ENCODE data around the gene GDF7. TPM values are rescaled to one million over a fixed set of nuclear protein-coding genes. Genes with fewer than 3 reads are reported as not detected.

Gene GDF7
- total and polyA plus RNA-seq, 2 of the 8 experiments (the other 6 are each of a cell fraction or from before 2014, with no cell fraction given): 0.04 to 0.06 TPM

GRCh38 chr2:20664071-20664390, 2.9 kb upstream of the GDF7 start:
- no peak overlapping the region for H3K9ac ChIP-seq (replicated peaks in 1 of 4; ENCODE audit: extremely low read depth in 1 of 4, low read depth in 3 of 4, low read length in 3 of 4)
- no peak overlapping the region for H3K18ac ChIP-seq (ENCODE audit: extremely low read depth, low read length)
- no peak for DNase-seq (ENCODE audit: low read depth in 1 of 2, low spot score in 2 of 2)
- ChIA-PET POLR2A (ENCODE audit: partially characterized antibody) (interaction anchor here (1.3 to 1.6 kb wide), 2 partner anchors 10 to 12 kb away, joined by 4 read pairs; no protein-coding TSS in a partner anchor), CTCF (ENCODE audit: partially characterized antibody) (interaction anchor here (0.7 to 8.9 kb wide), 7 partner anchors 9 to 302 kb away, joined by 3 to 266 read pairs (median 7); partner anchors contain the start of gene HS1BP3)
- H4K20me1 ChIP-seq (replicated peaks in 1 of 2; ENCODE audit: control insufficient read depth in 1 of 2, insufficient read depth in 2 of 2, low read length in 2 of 2): peaks cover 2 to 15% of the 10 kb centered on the region in 2 experiments
- H2BK12ac ChIP-seq (ENCODE audit: low read depth, low read length): no peak overlapping the region
- H2BK20ac ChIP-seq (ENCODE audit: low read length): no peak overlapping the region
- no peak overlapping the region for H4K8ac ChIP-seq (ENCODE audit: extremely low read depth, insufficient read depth, low read length)
- H3K4ac ChIP-seq (replicated peaks; ENCODE audit: insufficient read length, low read depth, low read length): no peak overlapping the region
- no peak overlapping the region for H2AFZ ChIP-seq (ENCODE audit: low read length)
- no peaks in the 10 kb centered on the region; a peak in 1 of 8 replicates for H3K36me3 ChIP-seq (ENCODE audit: control insufficient read depth in 2 of 4, insufficient read depth in 4 of 4, low read length in 3 of 4)
- H3K4me1 ChIP-seq (replicated peaks in 1 of 4; ENCODE audit: control insufficient read depth in 3 of 4, insufficient read depth in 4 of 4, low read length in 3 of 4): peaks cover 0 to 22% (median 4%) of the 10 kb centered on the region in 4 experiments; a peak in 6 of 7 replicates
- no peak overlapping the region for H3K14ac ChIP-seq (ENCODE audit: insufficient read length)
- 49% methylated on average over 2 of the region's 2 CpGs; no CpG with 5 or more reads in 1 of the 2 experiments for WGBS, 2 experiments (ENCODE audit: extremely low coverage in 1 of 2, insufficient coverage in 1 of 2, insufficient read length in 1 of 2, insufficient replicate concordance in 2 of 2, low coverage in 1 of 2, low lambda C conversion rate in 2 of 2, missing lambda C conversion rate in 1 of 2)
- H2BK15ac ChIP-seq (ENCODE audit: low read length): no peak overlapping the region
- no peaks in the 10 kb centered on the region for H3K79me1 ChIP-seq (ENCODE audit: low read depth, low read length)
- no peak overlapping the region for H2BK5ac ChIP-seq (ENCODE audit: low read depth, low read length)
- no peaks in the 10 kb centered on the region for H3K79me2 ChIP-seq (ENCODE audit: control insufficient read depth in 1 of 2, insufficient read depth in 2 of 2, low read length in 2 of 2)
- H2BK120ac ChIP-seq (replicated peaks; ENCODE audit: low read depth, low read length): no peak overlapping the region
- no peak overlapping the region for H3K23ac ChIP-seq (ENCODE audit: insufficient read length)
- no peak overlapping the region; a peak in 2 of 4 replicates for H3K4me2 ChIP-seq (ENCODE audit: insufficient read depth in 1 of 2, low read depth in 2 of 2, low read length in 2 of 2)
- no peak overlapping the region for H3K4me3 ChIP-seq (ENCODE audit: extremely low read depth in 1 of 4, insufficient read depth in 2 of 4, low read depth in 3 of 4, low read length in 4 of 4)
- no peak overlapping the region for H3K56ac ChIP-seq (replicated peaks; ENCODE audit: insufficient read length, low read depth, low read length)
- no peaks in the 10 kb centered on the region for H3K9me3 ChIP-seq (ENCODE audit: insufficient read depth in 2 of 2, low read depth in 1 of 2, low read length in 1 of 2)
- no peak for FAIRE-seq
- no peak overlapping the region for H3K27ac ChIP-seq (ENCODE audit: low read depth, low read length)
- no peak overlapping the region for H4K91ac ChIP-seq (replicated peaks; ENCODE audit: insufficient read length, low read length)
- H3K27me3 ChIP-seq (replicated peaks in 1 of 4; ENCODE audit: control insufficient read depth in 3 of 4, extremely low read depth in 1 of 4, insufficient read depth in 3 of 4, low read length in 3 of 4): peaks cover 62 to 73% (median 71%) of the 10 kb centered on the region in 4 experiments
- H3K23me2 ChIP-seq (ENCODE audit: low read depth, low read length): peaks cover 17% of the 10 kb centered on the region; the same call in 1 of the 2 replicates
- H4K5ac ChIP-seq (ENCODE audit: insufficient read length, low read depth, low read length): no peak overlapping the region
- no peak overlapping the region for H2AK5ac ChIP-seq (ENCODE audit: low read depth, low read length)
- no peak for TF ChIP-seq SP1 (IDR thresholded peaks at IDR 0.05; ENCODE audit: low read depth, low read length)
- no peak for TF ChIP-seq MAFK (IDR thresholded peaks at IDR 0.05; ENCODE audit: low read depth, low read length)
- no peak for TF ChIP-seq USF2 (IDR thresholded peaks at IDR 0.05; ENCODE audit: low read length)
- no peak for TF ChIP-seq SP4 (IDR thresholded peaks at IDR 0.05; ENCODE audit: low read length)
- no peak for TF ChIP-seq TCF12 (IDR thresholded peaks at IDR 0.05; ENCODE audit: low read depth, low read length)
- TF ChIP-seq TAF7 (optimal IDR thresholded peaks at IDR 0.05; ENCODE audit: borderline replicate concordance, low read depth, low read length): no peak
- TF ChIP-seq, protein P1, sequence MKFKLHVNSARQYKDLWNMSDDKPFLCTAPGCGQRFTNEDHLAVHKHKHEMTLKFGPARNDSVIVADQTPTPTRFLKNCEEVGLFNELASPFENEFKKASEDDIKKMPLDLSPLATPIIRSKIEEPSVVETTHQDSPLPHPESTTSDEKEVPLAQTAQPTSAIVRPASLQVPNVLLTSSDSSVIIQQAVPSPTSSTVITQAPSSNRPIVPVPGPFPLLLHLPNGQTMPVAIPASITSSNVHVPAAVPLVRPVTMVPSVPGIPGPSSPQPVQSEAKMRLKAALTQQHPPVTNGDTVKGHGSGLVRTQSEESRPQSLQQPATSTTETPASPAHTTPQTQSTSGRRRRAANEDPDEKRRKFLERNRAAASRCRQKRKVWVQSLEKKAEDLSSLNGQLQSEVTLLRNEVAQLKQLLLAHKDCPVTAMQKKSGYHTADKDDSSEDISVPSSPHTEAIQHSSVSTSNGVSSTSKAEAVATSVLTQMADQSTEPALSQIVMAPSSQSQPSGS (IDR thresholded peaks at IDR 0.05; ENCODE audit: low read length): no peak
- no peak for TF ChIP-seq HDAC6 (IDR thresholded peaks at IDR 0.05; ENCODE audit: low read depth, low read length)
- no peak for TF ChIP-seq EP300 (IDR thresholded peaks at IDR 0.05; ENCODE audit: borderline replicate concordance in 1 of 2, low read depth in 2 of 2, low read length in 2 of 2)
- TF ChIP-seq, protein P2, sequence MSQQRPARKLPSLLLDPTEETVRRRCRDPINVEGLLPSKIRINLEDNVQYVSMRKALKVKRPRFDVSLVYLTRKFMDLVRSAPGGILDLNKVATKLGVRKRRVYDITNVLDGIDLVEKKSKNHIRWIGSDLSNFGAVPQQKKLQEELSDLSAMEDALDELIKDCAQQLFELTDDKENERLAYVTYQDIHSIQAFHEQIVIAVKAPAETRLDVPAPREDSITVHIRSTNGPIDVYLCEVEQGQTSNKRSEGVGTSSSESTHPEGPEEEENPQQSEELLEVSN (IDR thresholded peaks at IDR 0.05): no peak

All from H1 (cell line).